HG03469 (cell line): Measurements from ENCODE around the gene SYDE2.
"Not testable (repeated sequence)": the region's sequence is repeated elsewhere in the genome, so short reads cannot be mapped to it uniquely, and the experiment has no call there.

ENCODE experiments used
- ATAC-seq: cut with Tn5 transposase; IDR thresholded peaks from one replicate; pipeline ENCODE4 v1.9.1; 2021; ENCODE audit warnings: mild to moderate bottlenecking, moderate library complexity, moderate number of reproducible peaks; ENCODE audit not compliant: unreplicated experiment

The SYDE2 gene

GRCh38 chr1:85200463-85201339 is at the start of gene SYDE2:
SYDE2 (minus strand) TSS chr1:85201016; CDS start chr1:85200996, 20 bp downstream.
- peak; percentile 65 for ATAC-seq

GRCh38 chr1:85249042-85249441 is 48.2 kb upstream of the SYDE2 start:
- ATAC-seq = not testable (repeated sequence)

- no peak for ATAC-seq
Observed at GRCh38 chr1:85245891-85246290, 45.1 kb upstream of the SYDE2 start.

GRCh38 chr1:85245456-85245855 is 44.6 kb upstream of the SYDE2 start:
- ATAC-seq = no peak

GRCh38 chr1:85244271-85245061 is 43.6 kb upstream of the SYDE2 start:
- ATAC-seq = no peak

- no peak for ATAC-seq
Observed at GRCh38 chr1:85243372-85243771, 42.6 kb upstream of the SYDE2 start.

GRCh38 chr1:85240643-85241042 is 39.8 kb upstream of the SYDE2 start:
- no peak for ATAC-seq

GRCh38 chr1:85240174-85240601 is 39.4 kb upstream of the SYDE2 start:
- ATAC-seq = no peak

GRCh38 chr1:85237613-85238012 is 36.8 kb upstream of the SYDE2 start:
- ATAC-seq = no peak

- no peak for ATAC-seq
Observed at GRCh38 chr1:85230305-85230977, 29.6 kb upstream of the SYDE2 start.

- no peak for ATAC-seq
Observed at GRCh38 chr1:85229574-85230097, 28.8 kb upstream of the SYDE2 start.

GRCh38 chr1:85228972-85229371 is 28.2 kb upstream of the SYDE2 start:
- ATAC-seq = no peak

GRCh38 chr1:85225624-85226380 is 25.0 kb upstream of the SYDE2 start:
- no peak for ATAC-seq

GRCh38 chr1:85224734-85225623 is 24.2 kb upstream of the SYDE2 start:
- ATAC-seq = no peak

GRCh38 chr1:85224295-85224694 is 23.5 kb upstream of the SYDE2 start:
- no peak for ATAC-seq

GRCh38 chr1:85223334-85223733 is 22.5 kb upstream of the SYDE2 start:
- no peak for ATAC-seq

GRCh38 chr1:85220756-85221201 is 20.0 kb upstream of the SYDE2 start:
- ATAC-seq = no peak

GRCh38 chr1:85219853-85220610 is 19.2 kb upstream of the SYDE2 start:
- no peak for ATAC-seq
